Trophoblast cell (in vitro differentiated cells and primary cell): ENCODE data around the gene CACNA1H.

Source experiments
- DNase-seq, 2 donors: peaks; one replicate each; pipeline ENCODE4 v3.0.0-alpha.2; 2016
- H2AFZ ChIP-seq: 2 replicates; pipeline ENCODE4 v1.6.1; 2013; ENCODE audit warnings: low read length, moderate library complexity, mild to moderate bottlenecking; ENCODE audit not compliant: insufficient read depth, poor library complexity
- H2AK5ac ChIP-seq: 2 replicates; pipeline ENCODE4 v1.6.1; 2013; ENCODE audit warnings: mild to moderate bottlenecking, low read length
- H2BK120ac ChIP-seq: 2 replicates; pipeline ENCODE4 v1.6.1; 2013; ENCODE audit warnings: low read length, mild to moderate bottlenecking, moderate library complexity; ENCODE audit not compliant: insufficient read depth, poor library complexity
- H2BK12ac ChIP-seq: 2 replicates; pipeline ENCODE4 v1.6.1; 2013; ENCODE audit warnings: mild to moderate bottlenecking, low read length, moderate library complexity
- H2BK5ac ChIP-seq: 2 replicates; pipeline ENCODE4 v1.6.1; 2013; ENCODE audit warnings: low read length, low read depth, moderate library complexity, mild to moderate bottlenecking; ENCODE audit not compliant: poor library complexity
- H3K14ac ChIP-seq: 2 replicates; pipeline ENCODE4 v1.6.1; 2013; ENCODE audit warnings: mild to moderate bottlenecking, low read length
- H3K18ac ChIP-seq: 2 replicates; pipeline ENCODE4 v1.6.1; 2013; ENCODE audit warnings: mild to moderate bottlenecking, low read length
- H3K23ac ChIP-seq: 2 replicates; pipeline ENCODE4 v1.6.1; 2013; ENCODE audit warnings: low read length
- H3K27ac ChIP-seq: 2 replicates; pipeline ENCODE4 v1.5.1; 2013; ENCODE audit warnings: low read depth, mild to moderate bottlenecking, inconsistent platforms, low read length, moderate library complexity
- H3K27me3 ChIP-seq: 2 replicates; pipeline ENCODE4 v1.6.1; 2013; ENCODE audit warnings: inconsistent platforms, mild to moderate bottlenecking, low read length, moderate library complexity; ENCODE audit not compliant: insufficient read depth
- H3K36me3 ChIP-seq, 2 experiments: 1 replicate in 1 of 2; 2 replicates in 1 of 2; pipeline ENCODE4 v1.6.1; 2013; ENCODE audit warnings: low read length in 2 of 2, mild to moderate bottlenecking in 2 of 2, moderate library complexity in 1 of 2; ENCODE audit not compliant: insufficient read depth in 2 of 2, control insufficient read depth in 1 of 2
- H3K4ac ChIP-seq: 2 replicates; pipeline ENCODE4 v1.6.1; 2013; ENCODE audit warnings: low read depth, mild to moderate bottlenecking, low read length, moderate library complexity
- H3K4me1 ChIP-seq, 2 experiments: 1 replicate in 1 of 2; 2 replicates in 1 of 2; pipeline ENCODE4 v1.6.1; 2013; ENCODE audit warnings: low read length in 2 of 2, mild to moderate bottlenecking in 2 of 2, moderate library complexity in 1 of 2; ENCODE audit not compliant: insufficient read depth in 2 of 2, control insufficient read depth in 1 of 2
- H3K4me2 ChIP-seq: 2 replicates; pipeline ENCODE4 v1.6.1; 2013; ENCODE audit warnings: inconsistent platforms, mild to moderate bottlenecking, low read length, moderate library complexity
- H3K4me3 ChIP-seq: 2 replicates; pipeline ENCODE4 v1.5.1; 2013; ENCODE audit warnings: mild to moderate bottlenecking, low read depth, low read length, inconsistent platforms
- H3K79me1 ChIP-seq: one replicate; pipeline ENCODE4 v1.6.1; 2013; ENCODE audit warnings: low read length
- H3K79me2 ChIP-seq: 2 replicates; pipeline ENCODE4 v1.6.1; 2013; ENCODE audit warnings: low read length, mild to moderate bottlenecking; ENCODE audit not compliant: control insufficient read depth, insufficient read depth, poor library complexity
- H3K9ac ChIP-seq: 2 replicates; pipeline ENCODE4 v1.6.1; 2013; ENCODE audit warnings: mild to moderate bottlenecking, low read length
- H3K9me3 ChIP-seq: 2 replicates; pipeline ENCODE4 v1.6.1; 2013; ENCODE audit warnings: low read depth, mild to moderate bottlenecking, control low read depth, inconsistent platforms, low read length; ENCODE audit not compliant: insufficient read depth
- H4K12ac ChIP-seq: 2 replicates; pipeline ENCODE4 v1.6.1; 2013; ENCODE audit warnings: low read depth, mild to moderate bottlenecking, low read length, moderate library complexity
- H4K8ac ChIP-seq: 2 replicates; pipeline ENCODE4 v1.6.1; 2013; ENCODE audit warnings: low read depth, mild to moderate bottlenecking, low read length, moderate library complexity
- H4K91ac ChIP-seq: one replicate; pipeline ENCODE4 v1.6.1; 2013; ENCODE audit warnings: low read depth, mild to moderate bottlenecking, low read length, moderate library complexity
- WGBS: extraction: QIAGEN DNeasy Blood & Tissue Kit; methylation state at CpG from one replicate; pipeline ENCODE4 v1.1.7; 2013; ENCODE audit warnings: missing lambda C conversion rate; ENCODE audit not compliant: insufficient read length, insufficient coverage; ENCODE audit errors: extremely low coverage; 5-methylcytosine and 5-hydroxymethylcytosine counted together

The CACNA1H gene

GRCh38 chr16:1133271-1133670, 19.6 kb upstream of the CACNA1H start:
- Histone ChIP-seq H3K9me3 (peaks cover 3% of the 10 kb centered on the region), H3K27ac (no peak overlapping the region), H3K27me3 (no peaks in the 10 kb centered on the region), H3K79me2 (no peaks in the 10 kb centered on the region), H2AFZ (no peak overlapping the region), H4K91ac (no peak overlapping the region), H3K79me1 (no peaks in the 10 kb centered on the region), H4K8ac (no peak overlapping the region), H3K4me2 (no peak overlapping the region), H3K4me3 (no peak overlapping the region), H2BK120ac (no peak overlapping the region), H3K4ac (no peak overlapping the region), H2BK12ac (no peak overlapping the region), H3K36me3 (no peaks in the 10 kb centered on the region), H3K18ac (no peak overlapping the region), H2BK5ac (no peak overlapping the region), H3K14ac (no peak overlapping the region), H3K4me1 (no peaks in the 10 kb centered on the region), H4K12ac (no peak overlapping the region), H3K9ac (no peak overlapping the region), H3K23ac (no peak overlapping the region), H2AK5ac (no peak overlapping the region)
- no CpG with 5 or more reads among the region's 18 CpGs for WGBS
- no peak for DNase-seq

- no peak for DNase-seq
- no peak overlapping the region for H2AK5ac ChIP-seq
- no peaks in the 10 kb centered on the region for H3K79me1 ChIP-seq
- H2BK5ac ChIP-seq = no peak overlapping the region
- H3K14ac ChIP-seq = no peak overlapping the region
- H2AFZ ChIP-seq = no peak overlapping the region
- H3K9me3 ChIP-seq = peaks cover 3% of the 10 kb centered on the region
- H4K8ac ChIP-seq = no peak overlapping the region
- H3K18ac ChIP-seq = no peak overlapping the region
- H3K4me3 ChIP-seq = no peak overlapping the region
- H2BK120ac ChIP-seq = no peak overlapping the region
- H3K4ac ChIP-seq = no peak overlapping the region
- H3K4me2 ChIP-seq = no peak overlapping the region
- H4K12ac ChIP-seq = no peak overlapping the region
- WGBS = no CpG with 5 or more reads among the region's 30 CpGs
- no peaks in the 10 kb centered on the region for H3K36me3 ChIP-seq
- no peak overlapping the region for H2BK12ac ChIP-seq
- H3K27me3 ChIP-seq = no peaks in the 10 kb centered on the region
- no peak overlapping the region for H4K91ac ChIP-seq
- no peak overlapping the region for H3K23ac ChIP-seq
- no peaks in the 10 kb centered on the region for H3K4me1 ChIP-seq
- no peak overlapping the region for H3K9ac ChIP-seq
- no peaks in the 10 kb centered on the region for H3K79me2 ChIP-seq
- H3K27ac ChIP-seq = no peak overlapping the region
Measured at GRCh38 chr16:1133810-1134520, 18.9 kb upstream of the CACNA1H start.

GRCh38 chr16:1134776-1135458, 18.0 kb upstream of the CACNA1H start:
- no CpG with 5 or more reads among the region's 30 CpGs for WGBS

GRCh38 chr16:1135459-1135825, 17.5 kb upstream of the CACNA1H start:
- Histone ChIP-seq H3K36me3 (no peaks in the 10 kb centered on the region), H3K14ac (no peak overlapping the region), H4K12ac (no peak overlapping the region), H3K4me2 (no peak overlapping the region), H3K18ac (no peak overlapping the region), H2BK5ac (no peak overlapping the region), H3K79me2 (no peaks in the 10 kb centered on the region), H3K27ac (no peak overlapping the region), H3K9me3 (no peaks in the 10 kb centered on the region), H3K27me3 (no peaks in the 10 kb centered on the region), H4K91ac (no peak overlapping the region), H3K4ac (no peak overlapping the region), H3K79me1 (no peaks in the 10 kb centered on the region), H3K9ac (no peak overlapping the region), H4K8ac (no peak overlapping the region), H3K4me1 (no peaks in the 10 kb centered on the region), H3K4me3 (no peak overlapping the region), H2BK12ac (no peak overlapping the region), H2AK5ac (no peak overlapping the region), H2AFZ (no peak overlapping the region), H3K23ac (no peak overlapping the region), H2BK120ac (no peak overlapping the region)
- no peak for DNase-seq
- no CpG with 5 or more reads among the region's 3 CpGs for WGBS

More at GRCh38 chr16:1134776-1135458, 18.0 kb upstream of the CACNA1H start:
- DNase-seq = no peak
- Histone ChIP-seq H3K14ac (no peak overlapping the region), H3K9ac (no peak overlapping the region), H3K79me1 (no peaks in the 10 kb centered on the region), H4K91ac (no peak overlapping the region), H4K12ac (no peak overlapping the region), H2BK120ac (no peak overlapping the region), H3K4me1 (no peaks in the 10 kb centered on the region), H2AK5ac (no peak overlapping the region), H4K8ac (no peak overlapping the region), H2BK5ac (no peak overlapping the region), H2AFZ (no peak overlapping the region), H2BK12ac (no peak overlapping the region), H3K18ac (no peak overlapping the region), H3K9me3 (no peaks in the 10 kb centered on the region), H3K36me3 (no peaks in the 10 kb centered on the region), H3K4me3 (no peak overlapping the region), H3K23ac (no peak overlapping the region), H3K4me2 (no peak overlapping the region), H3K79me2 (no peaks in the 10 kb centered on the region), H3K27ac (no peak overlapping the region), H3K27me3 (no peaks in the 10 kb centered on the region), H3K4ac (no peak overlapping the region)
